Memory B cell (primary cell): ENCODE results near the gene MAGI1.

Experiments
- ATAC-seq: fragments of 150-1000 bp; cut with Tn5 transposase; 2 replicates; pipeline ENCODE4 v1.10.0; 2021; ENCODE audit warnings: low read depth, mild to moderate bottlenecking, moderate library complexity
- DNase-seq, 2 donors: peaks; one replicate each; pipeline ENCODE4 v3.0.0; 2022; ENCODE audit warnings: low spot score in 2 of 2
- H3K27ac Mint-ChIP-seq: one replicate; pipeline ENCODE4 v1.8.0; 2022; ENCODE audit warnings: mild to moderate bottlenecking, moderate library complexity, mixed read lengths
- H3K27me3 Mint-ChIP-seq: one replicate; pipeline ENCODE4 v1.8.0; 2022; ENCODE audit warnings: mixed read lengths
- H3K36me3 Mint-ChIP-seq: one replicate; pipeline ENCODE4 v1.8.0; 2022; ENCODE audit warnings: mild to moderate bottlenecking, mixed read lengths
- H3K4me1 Mint-ChIP-seq: one replicate; pipeline ENCODE4 v1.8.0; 2022; ENCODE audit warnings: mixed read lengths
- H3K4me3 Mint-ChIP-seq: one replicate; pipeline ENCODE4 v1.8.0; 2022; ENCODE audit warnings: mild to moderate bottlenecking, moderate library complexity, mixed read lengths
- H3K9me3 Mint-ChIP-seq: one replicate; pipeline ENCODE4 v1.8.0; 2022; ENCODE audit warnings: mixed read lengths

Gene MAGI1

GRCh38 chr3:65948841-65949573, 89.7 kb downstream of the MAGI1 start:
- DNase-seq, result no peak

GRCh38 chr3:65946438-65946837, 92.3 kb downstream of the MAGI1 start:
- Mint-ChIP-seq H3K4me1 (no peaks in the 10 kb centered on the region), H3K4me3 (no peak overlapping the region), H3K27ac (no peak overlapping the region), H3K9me3 (no peaks in the 10 kb centered on the region), H3K27me3 (peaks cover 1% of the 10 kb centered on the region), H3K36me3 (no peaks in the 10 kb centered on the region)
- ATAC-seq, result no peak
- no peak for DNase-seq

More at GRCh38 chr3:65948841-65949573, 89.7 kb downstream of the MAGI1 start:
- Mint-ChIP-seq H3K4me1 (no peaks in the 10 kb centered on the region), H3K36me3 (no peaks in the 10 kb centered on the region), H3K9me3 (no peaks in the 10 kb centered on the region), H3K27me3 (peaks cover 1% of the 10 kb centered on the region), H3K27ac (no peak overlapping the region), H3K4me3 (no peak overlapping the region)
- ATAC-seq, result no peak

DNA sequence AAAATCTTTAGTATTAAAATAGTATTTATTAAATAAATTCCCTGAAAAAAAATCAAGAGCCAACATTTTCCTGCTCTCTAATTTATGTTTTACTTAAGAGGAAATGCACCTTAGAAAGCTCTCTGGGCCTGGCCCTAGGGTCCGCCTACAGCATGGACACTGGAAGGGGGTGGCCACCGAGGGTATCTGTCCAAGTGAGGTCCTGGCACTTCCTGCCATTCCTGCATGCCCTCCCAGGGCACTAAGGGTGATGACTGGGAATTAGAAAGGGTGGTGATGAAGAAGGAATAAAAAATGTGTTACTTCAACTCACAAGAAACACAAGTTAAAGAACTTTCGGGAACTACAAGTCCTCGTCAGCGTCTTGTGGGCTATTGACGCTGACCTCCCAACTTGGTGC, 92.8 kb downstream of the MAGI1 start:
- no peaks in the 10 kb centered on the region for H3K9me3 Mint-ChIP-seq
- H3K27ac Mint-ChIP-seq, result no peak overlapping the region
- no peaks in the 10 kb centered on the region for H3K36me3 Mint-ChIP-seq
- no peaks in the 10 kb centered on the region for H3K4me1 Mint-ChIP-seq
- no peak for ATAC-seq
- H3K27me3 Mint-ChIP-seq, result peaks cover 1% of the 10 kb centered on the region
- no peak for DNase-seq
- no peak overlapping the region for H3K4me3 Mint-ChIP-seq

DNA sequence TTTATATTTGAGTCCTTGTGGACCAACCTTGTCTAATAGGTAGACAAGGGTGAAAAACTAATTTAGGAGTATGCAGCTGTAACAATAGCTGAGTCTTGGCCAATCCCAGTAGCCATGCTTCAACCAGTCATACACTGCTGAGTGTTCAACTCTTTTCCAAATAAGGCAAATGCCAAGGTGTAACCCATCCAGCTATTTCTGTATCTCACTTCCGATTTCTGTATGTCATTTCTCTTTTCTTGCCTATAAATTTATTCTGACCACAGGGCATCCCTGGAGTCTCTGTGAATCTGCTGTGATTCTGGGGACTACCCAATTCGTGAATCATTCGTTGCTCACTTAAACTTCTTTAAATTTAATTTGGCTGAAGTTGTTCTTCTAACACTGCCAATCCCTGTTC, 93.2 kb downstream of the MAGI1 start:
- Mint-ChIP-seq H3K9me3 (no peaks in the 10 kb centered on the region), H3K36me3 (no peaks in the 10 kb centered on the region), H3K4me3 (no peak overlapping the region), H3K4me1 (no peaks in the 10 kb centered on the region), H3K27me3 (no peaks in the 10 kb centered on the region), H3K27ac (no peak overlapping the region)
- ATAC-seq (no peak), DNase-seq (no peak)

DNA sequence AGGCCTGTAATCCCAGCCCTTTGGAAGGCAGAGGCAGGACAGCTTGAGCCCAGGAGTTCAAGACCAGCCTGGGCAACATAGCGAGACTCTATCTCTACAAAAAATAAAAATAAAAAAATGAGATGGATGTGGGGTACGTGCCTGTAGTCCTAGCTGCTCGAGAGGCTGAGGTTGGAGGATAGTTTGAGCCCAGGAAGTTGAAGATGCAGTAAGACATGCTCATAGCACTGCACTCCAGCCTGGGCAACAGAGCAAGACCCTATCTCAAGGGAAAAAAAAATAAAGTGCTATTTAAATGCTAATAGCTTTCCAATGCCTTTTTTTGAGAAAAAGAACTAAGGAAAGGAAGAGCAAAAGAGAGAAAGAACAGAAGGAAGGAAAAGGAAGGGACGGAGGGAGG, 94.5 kb downstream of the MAGI1 start:
- no peaks in the 10 kb centered on the region for H3K36me3 Mint-ChIP-seq
- no peaks in the 10 kb centered on the region for H3K4me1 Mint-ChIP-seq
- no peak overlapping the region for H3K4me3 Mint-ChIP-seq
- H3K27me3 Mint-ChIP-seq, result no peaks in the 10 kb centered on the region
- H3K9me3 Mint-ChIP-seq, result no peaks in the 10 kb centered on the region
- DNase-seq (no peak), ATAC-seq (no peak)
- no peak overlapping the region for H3K27ac Mint-ChIP-seq

DNA sequence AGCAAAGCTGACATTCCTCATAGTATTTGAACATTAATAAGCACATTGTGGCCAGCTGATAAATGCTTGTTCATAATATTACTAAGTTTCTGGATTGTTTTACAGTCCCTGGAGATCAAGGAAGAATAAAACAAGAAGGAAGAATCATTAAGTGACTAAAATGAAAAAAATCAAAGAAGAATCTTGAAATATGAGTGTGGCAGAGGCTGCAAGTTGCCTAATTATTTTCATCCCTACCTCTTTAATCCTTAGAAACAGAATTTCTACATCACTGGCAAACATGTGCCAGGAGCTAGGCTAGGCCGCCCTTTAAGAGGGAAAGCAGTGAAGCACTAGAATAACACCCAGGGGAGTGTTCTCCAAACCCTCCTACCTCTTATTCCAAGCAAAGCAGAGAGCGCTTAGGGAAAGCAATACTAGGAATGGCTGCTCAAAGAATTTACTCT, 98.9 kb downstream of the MAGI1 start:
- H3K9me3 Mint-ChIP-seq, result no peaks in the 10 kb centered on the region
- no peak overlapping the region for H3K4me3 Mint-ChIP-seq
- H3K27me3 Mint-ChIP-seq, result no peaks in the 10 kb centered on the region
- ATAC-seq (no peak), DNase-seq (no peak)
- no peaks in the 10 kb centered on the region for H3K4me1 Mint-ChIP-seq
- H3K27ac Mint-ChIP-seq, result no peak overlapping the region
- no peaks in the 10 kb centered on the region for H3K36me3 Mint-ChIP-seq

GRCh38 chr3:65939184-65939583, 99.5 kb downstream of the MAGI1 start:
- DNase-seq (no peak), ATAC-seq (no peak)
- H3K4me3 Mint-ChIP-seq, result no peak overlapping the region
- no peak overlapping the region for H3K27ac Mint-ChIP-seq
- H3K9me3 Mint-ChIP-seq, result no peaks in the 10 kb centered on the region
- H3K27me3 Mint-ChIP-seq, result no peaks in the 10 kb centered on the region
- H3K4me1 Mint-ChIP-seq, result no peaks in the 10 kb centered on the region
- H3K36me3 Mint-ChIP-seq, result no peaks in the 10 kb centered on the region

DNA sequence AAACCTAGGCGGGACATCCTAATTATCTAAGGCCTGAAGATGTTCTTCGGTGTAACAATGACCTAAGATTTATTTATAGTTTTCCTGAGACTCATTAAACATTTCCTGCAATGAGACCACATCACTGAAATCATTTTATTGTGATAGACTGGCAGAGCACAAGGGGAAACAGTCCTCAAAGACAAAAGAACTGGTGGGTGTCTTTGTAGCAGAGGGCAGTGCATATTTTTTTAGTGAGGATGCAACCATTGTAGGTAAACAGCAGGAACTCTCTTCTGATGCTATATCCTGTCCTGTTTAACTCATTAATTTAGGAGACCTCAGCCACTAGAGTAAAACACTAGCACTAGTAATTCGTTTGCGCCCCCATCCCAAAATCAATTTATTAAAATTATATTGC, 100.0 kb downstream of the MAGI1 start:
- no peak for ATAC-seq
- no peaks in the 10 kb centered on the region for H3K9me3 Mint-ChIP-seq

GRCh38 chr3:65938147-65938546, 100.6 kb downstream of the MAGI1 start:
- Mint-ChIP-seq H3K9me3 (no peaks in the 10 kb centered on the region), H3K27me3 (no peaks in the 10 kb centered on the region), H3K4me1 (no peaks in the 10 kb centered on the region), H3K4me3 (no peak overlapping the region), H3K27ac (no peak overlapping the region), H3K36me3 (no peaks in the 10 kb centered on the region)
- no peak for ATAC-seq
- DNase-seq, result no peak

More for the DNA sequence above, 100.0 kb downstream of the MAGI1 start:
- Mint-ChIP-seq H3K4me3 (no peak overlapping the region), H3K27me3 (no peaks in the 10 kb centered on the region), H3K36me3 (no peaks in the 10 kb centered on the region), H3K4me1 (no peaks in the 10 kb centered on the region), H3K27ac (no peak overlapping the region)
- DNase-seq, result no peak

DNA sequence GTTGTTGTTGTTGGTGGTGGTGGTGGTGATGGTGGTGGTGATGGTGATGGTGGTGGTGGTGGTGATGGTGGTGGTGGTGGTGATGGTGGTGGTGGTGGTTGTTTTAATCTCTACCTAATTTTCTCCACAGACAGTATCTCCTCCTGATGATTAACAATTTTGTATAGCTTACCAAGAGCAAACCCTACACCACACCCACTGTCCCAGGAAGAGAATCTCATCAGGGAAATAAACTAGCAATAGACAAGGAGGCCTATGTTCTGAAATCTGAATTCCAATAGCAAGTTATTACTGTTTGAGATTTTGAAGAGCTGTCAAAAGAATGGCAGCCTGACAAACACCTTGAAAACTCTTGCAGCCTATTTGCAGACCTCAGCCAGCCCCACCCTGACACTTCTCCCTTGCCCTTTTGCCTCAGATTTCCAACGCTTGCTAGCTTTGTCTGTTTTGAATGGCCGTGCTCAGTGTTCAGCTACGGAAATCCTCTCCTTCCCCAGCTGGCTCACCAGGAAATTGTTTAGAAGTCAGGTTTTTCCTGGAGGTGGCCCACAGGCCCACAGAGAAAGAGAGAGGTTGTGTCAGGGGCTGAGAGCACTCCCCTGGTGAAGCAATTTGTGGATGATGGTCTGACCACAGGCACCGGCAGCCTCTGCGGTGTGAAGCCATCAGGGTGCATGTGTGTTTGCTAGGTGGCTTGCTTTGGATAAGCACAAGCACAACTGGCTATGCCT, 101.6 kb downstream of the MAGI1 start:
- Mint-ChIP-seq H3K9me3 (no peaks in the 10 kb centered on the region), H3K27me3 (no peaks in the 10 kb centered on the region), H3K4me3 (no peak overlapping the region), H3K36me3 (no peaks in the 10 kb centered on the region), H3K4me1 (no peaks in the 10 kb centered on the region), H3K27ac (no peak overlapping the region)
- DNase-seq (no peak), ATAC-seq (no peak)

DNA sequence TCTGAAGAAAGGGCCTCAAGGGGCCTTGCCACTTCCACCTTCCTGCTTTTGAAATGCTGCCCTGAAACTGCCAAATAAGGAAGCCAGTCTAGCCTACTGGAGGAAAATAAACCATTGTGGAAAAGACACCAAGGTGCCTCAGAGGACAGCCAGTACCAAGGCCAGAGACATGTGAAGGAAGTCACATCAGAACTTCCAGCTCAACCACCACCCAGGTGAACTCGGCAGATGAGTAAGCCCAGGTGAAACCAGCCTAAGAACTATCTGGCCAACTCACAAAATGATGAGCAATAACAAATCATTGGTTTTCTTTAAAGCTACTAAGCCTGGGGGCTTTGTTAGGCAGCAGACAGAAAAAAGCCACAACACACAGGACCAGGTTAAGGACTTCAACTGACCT, 103.0 kb downstream of the MAGI1 start:
- no peak overlapping the region for H3K4me3 Mint-ChIP-seq

GRCh38 chr3:65930648-65931047, 108.1 kb downstream of the MAGI1 start:
- H3K4me3 Mint-ChIP-seq, result no peak overlapping the region
- H3K36me3 Mint-ChIP-seq, result no peaks in the 10 kb centered on the region
- H3K4me1 Mint-ChIP-seq, result no peaks in the 10 kb centered on the region
- H3K27me3 Mint-ChIP-seq, result no peaks in the 10 kb centered on the region
- ATAC-seq (no peak), DNase-seq (no peak)
- H3K9me3 Mint-ChIP-seq, result no peaks in the 10 kb centered on the region
- no peak overlapping the region for H3K27ac Mint-ChIP-seq

More for the DNA sequence above, 103.0 kb downstream of the MAGI1 start:
- no peaks in the 10 kb centered on the region for H3K4me1 Mint-ChIP-seq
- H3K9me3 Mint-ChIP-seq, result no peaks in the 10 kb centered on the region
- no peaks in the 10 kb centered on the region for H3K27me3 Mint-ChIP-seq
- DNase-seq (no peak), ATAC-seq (no peak)
- H3K27ac Mint-ChIP-seq, result no peak overlapping the region
- no peaks in the 10 kb centered on the region for H3K36me3 Mint-ChIP-seq

DNA sequence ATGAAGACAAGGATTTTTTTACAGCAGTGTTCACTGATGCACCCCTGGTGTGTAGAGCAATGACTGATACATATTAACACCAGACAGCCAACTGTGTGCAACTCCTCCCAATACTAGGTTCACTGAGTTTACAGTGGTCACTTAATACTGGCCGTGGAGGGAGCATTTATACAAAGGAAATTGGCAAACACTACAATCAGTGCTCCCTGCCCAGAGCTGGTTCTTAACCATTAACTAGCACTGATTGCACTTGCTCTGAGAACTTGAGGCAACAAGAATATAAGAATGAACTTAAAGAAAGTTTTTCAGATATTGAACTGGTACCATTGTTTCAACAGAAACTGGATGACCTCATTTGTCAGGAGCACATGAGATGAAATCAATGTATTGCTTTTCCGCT, 110.6 kb downstream of the MAGI1 start:
- H3K27me3 Mint-ChIP-seq, result no peaks in the 10 kb centered on the region
- no peak for ATAC-seq
- no peaks in the 10 kb centered on the region for H3K4me1 Mint-ChIP-seq
- no peak overlapping the region for H3K4me3 Mint-ChIP-seq
- no peaks in the 10 kb centered on the region for H3K9me3 Mint-ChIP-seq
- H3K36me3 Mint-ChIP-seq, result no peaks in the 10 kb centered on the region
- no peak for DNase-seq
- no peak overlapping the region for H3K27ac Mint-ChIP-seq

- Mint-ChIP-seq H3K27me3 (no peaks in the 10 kb centered on the region), H3K4me1 (no peaks in the 10 kb centered on the region), H3K36me3 (no peaks in the 10 kb centered on the region), H3K9me3 (peaks cover 1% of the 10 kb centered on the region), H3K27ac (no peak overlapping the region), H3K4me3 (no peak overlapping the region)
- ATAC-seq, result no peak
- no peak for DNase-seq
These were observed 111.1 kb downstream of the MAGI1 start for GRCh38 chr3:65927576-65927975.
